Measurements from ENCODE around the gene SYNE3.

SYNE3 gene

GRCh38 chr14:95467657-95468056, 48.8 kb downstream of the SYNE3 start:
- DNase-seq (ENCODE audit: low read depth): no peak
- TF ChIP-seq CTCF (IDR thresholded peaks at IDR 0.05; ENCODE audit: insufficient read depth, low read depth, low read length, missing control alignments): no peak
- no peak overlapping the region for H3K4me3 ChIP-seq (ENCODE audit: low read depth, low read length)

DNA sequence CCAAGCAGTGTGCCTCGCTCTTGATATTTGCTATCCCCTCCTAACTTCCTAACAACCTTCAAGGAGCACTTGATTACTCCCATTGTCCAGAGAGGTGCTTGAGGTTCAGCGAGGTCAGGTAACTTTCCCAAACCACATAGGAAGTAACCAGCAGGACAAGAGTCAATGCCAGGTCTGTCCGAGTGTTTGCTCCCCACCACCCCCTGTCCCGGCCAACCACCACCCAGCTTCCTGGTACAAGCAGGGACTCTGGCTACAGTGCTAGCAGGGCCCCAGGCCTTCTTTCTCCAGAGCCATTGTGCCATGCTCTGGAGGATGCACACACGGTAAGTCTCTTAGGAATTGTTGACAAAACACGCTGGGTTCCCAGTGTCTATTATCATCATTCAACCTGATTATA, 49.2 kb downstream of the SYNE3 start:
- H3K4me3 ChIP-seq (ENCODE audit: low read depth, low read length): no peak overlapping the region
- no peak for DNase-seq (ENCODE audit: low read depth)
- no peak for TF ChIP-seq CTCF (IDR thresholded peaks at IDR 0.05; ENCODE audit: insufficient read depth, low read depth, low read length, missing control alignments)
